A549 (cell line): ENCODE results near the gene FCHO2. TPM values are rescaled to one million over a fixed set of nuclear protein-coding genes. Genes with fewer than 3 reads are reported as not detected.

Source experiments
- ATAC-seq, 2 experiments: fragments of 200-7000 bp in 1 of 2; fragments of >200 bp in 1 of 2; cut with Nextera tagmentation in 1 of 2; cut with Tn5 transposase in 1 of 2; 3 replicates each; pipeline versions ENCODE4 v1.8.0 to v1.9.1; 2018 to 2020; ENCODE audit warnings: mild to moderate bottlenecking in 1 of 2, moderate library complexity in 1 of 2
- CTCF ChIA-PET: fragments of 300-600 bp; sonication (Branson Sonifier 250); formaldehyde crosslinking; extraction: SDS; loops from one replicate; lab custom pipeline; 2021; ENCODE audit warnings: antibody characterized with exemption, inconsistent platforms; lab: Yijun Ruan, JAX
- POLR2A ChIA-PET: fragments of 350-600 bp; formaldehyde crosslinking; extraction: SDS; loops from one replicate; lab custom pipeline; 2021; ENCODE audit warnings: antibody characterized with exemption, inconsistent platforms; lab: Yijun Ruan, JAX
- DNase-seq, 2 experiments: peaks; one replicate each; pipeline versions ENCODE4 v3.0.0 to v3.0.0-alpha.2; 2011 to 2016; ENCODE audit warnings: low read depth in 1 of 2, low spot score in 1 of 2
- FAIRE-seq: peaks from 2 replicates; lab custom pipeline; 2011; peaks lifted over from hg19 to GRCh38; lab: Jason Lieb, UNC
- H3K27ac ChIP-seq, 2 experiments: fragments of >200 bp; sonication (Bioruptor Twin); formaldehyde crosslinking; 3 replicates each; pipeline ENCODE4 v1.5.1; 2016 to 2017
- H3K4me1 ChIP-seq: fragments of >200 bp; sonication (Bioruptor Twin); formaldehyde crosslinking; 3 replicates; pipeline ENCODE4 v1.6.1; 2016
- H3K4me2 ChIP-seq: fragments of >200 bp; sonication (Bioruptor Twin); formaldehyde crosslinking; 3 replicates; pipeline ENCODE4 v1.6.1; 2016
- H3K4me3 ChIP-seq: fragments of >200 bp; sonication (Bioruptor Twin); formaldehyde crosslinking; 3 replicates; pipeline ENCODE4 v1.5.1; 2016
- H3K9me3 ChIP-seq: fragments of >200 bp; sonication (Bioruptor Twin); formaldehyde crosslinking; 3 replicates; pipeline ENCODE4 v1.6.1; 2016
- ATOH8 ChIP-seq: fragments of 250-450 bp; sonication (Bioruptor Pico); IDR thresholded peaks from 2 replicates; pipeline ENCODE4 v1.5.0; 2020; ENCODE audit warnings: low read depth, mild to moderate bottlenecking, moderate library complexity
- CEBPB ChIP-seq, 2 experiments: fragments of >200 bp in 1 of 2; sonication (Bioruptor Twin) in 1 of 2; formaldehyde crosslinking in 1 of 2; IDR thresholded peaks; 2 replicates each; pipeline ENCODE4 v1.6.1; 2012 to 2016
- CHD4 ChIP-seq: fragments of 200-600 bp; sonication (generic); IDR thresholded peaks from 2 replicates; pipeline ENCODE4 v1.6.1; 2016; ENCODE audit warnings: antibody characterized with exemption, mild to moderate bottlenecking, borderline replicate concordance
- EHF ChIP-seq: fragments of 250-450 bp; sonication (Bioruptor Pico); IDR thresholded peaks from 2 replicates; pipeline ENCODE4 v1.5.0; 2020; ENCODE audit warnings: mild to moderate bottlenecking
- EHMT2 ChIP-seq: fragments of 200-600 bp; sonication (generic); IDR thresholded peaks from 2 replicates; pipeline ENCODE4 v1.6.1; 2016; ENCODE audit warnings: antibody characterized with exemption, low read depth, mild to moderate bottlenecking, moderate library complexity
- EP300 ChIP-seq, 2 experiments: fragments of >200 bp; sonication (Bioruptor Twin); formaldehyde crosslinking; IDR thresholded peaks; 2 replicates in 1 of 2; 3 replicates in 1 of 2; pipeline ENCODE4 v1.6.1; 2016 to 2017
- FOSB ChIP-seq: fragments of 250-450 bp; sonication (Bioruptor Pico); IDR thresholded peaks from 2 replicates; pipeline ENCODE4 v1.5.0; 2020; ENCODE audit warnings: mild to moderate bottlenecking, moderate library complexity
- HDAC2 ChIP-seq: fragments of 200-600 bp; sonication (generic); IDR thresholded peaks from 2 replicates; pipeline ENCODE4 v1.6.1; 2016
- HOXA7 ChIP-seq: fragments of 250-450 bp; sonication (Bioruptor Pico); IDR thresholded peaks from 2 replicates; pipeline ENCODE4 v1.5.0; 2020; ENCODE audit warnings: mild to moderate bottlenecking, moderate library complexity
- HOXB13 ChIP-seq: fragments of 250-450 bp; sonication (Bioruptor Pico); IDR thresholded peaks from 2 replicates; pipeline ENCODE4 v1.5.0; 2020; ENCODE audit warnings: low read depth, mild to moderate bottlenecking, moderate library complexity
- NFE2L2 ChIP-seq: fragments of 150-350 bp; conservative IDR thresholded peaks from 2 replicates; pipeline ENCODE4 v1.6.1; 2014; ENCODE audit warnings: low read length
- NPAS2 ChIP-seq: fragments of 250-450 bp; sonication (Bioruptor Pico); IDR thresholded peaks from 2 replicates; pipeline ENCODE4 v1.8.0; 2022; ENCODE audit warnings: mild to moderate bottlenecking, moderate library complexity, borderline replicate concordance
- RAD21 ChIP-seq, 2 experiments: fragments of >200 bp in 1 of 2; sonication (Bioruptor Twin) in 1 of 2; formaldehyde crosslinking in 1 of 2; IDR thresholded peaks in 1 of 2; conservative IDR thresholded peaks in 1 of 2; 2 replicates in 1 of 2; 3 replicates in 1 of 2; pipeline ENCODE4 v1.6.1; 2012 to 2018; ENCODE audit warnings: inconsistent platforms in 1 of 2
- SREBF2 ChIP-seq: fragments of 450-650 bp; IDR thresholded peaks from 2 replicates; pipeline ENCODE4 v1.6.1; 2014; ENCODE audit warnings: mild to moderate bottlenecking, moderate library complexity
- TFCP2L1 ChIP-seq: fragments of 250-450 bp; sonication (Bioruptor Pico); IDR thresholded peaks from 2 replicates; pipeline ENCODE4 v1.5.0; 2021; ENCODE audit warnings: mild to moderate bottlenecking
- TP53 ChIP-seq: fragments of 250-450 bp; sonication (Bioruptor Pico); IDR thresholded peaks from 2 replicates; pipeline ENCODE4 v1.5.0; 2021; ENCODE audit warnings: mild to moderate bottlenecking, moderate library complexity
- ZFP36 ChIP-seq: fragments of 450-650 bp; IDR thresholded peaks from 2 replicates; pipeline ENCODE4 v1.6.1; 2014; ENCODE audit warnings: borderline replicate concordance; ENCODE audit not compliant: partially characterized antibody
- WGBS: methylation state at CpG from one replicate; pipeline ENCODE4 v1.1.6; 2017; ENCODE audit errors: missing lambda C conversion rate; 5-methylcytosine and 5-hydroxymethylcytosine counted together
- polyA plus RNA-seq, 4 experiments: library from polyadenylated mRNA; depleted of rRNA in 3 of 4; stranded (reverse); fragments of >200 nt; fragmentation: RNase III in 1 of 4; extraction: RNeasy Plus Mini Kit Qiagen cat#74134 plus additional on column Dnase treatment in 1 of 4; gene quantifications; 2 replicates in 3 of 4; 3 replicates in 1 of 4; pipeline ENCODE4 v1.2.3, GENCODE V29; 2011 to 2017

Gene FCHO2
- polyA plus RNA-seq, 2 of the 4 experiments (the other 2 are of a cell fraction), result 9.1 to 14.9 TPM

- DNase-seq (peak; percentile 40 to 41), FAIRE-seq (no peak), ATAC-seq (peak; percentile 75 to 91; a peak in 5 of 6 replicates)
- H3K4me2 ChIP-seq, result no peak overlapping the region
- no peak overlapping the region for H3K4me3 ChIP-seq
- WGBS, result 56% methylated on average over 6 of the region's 6 CpGs
- H3K27ac ChIP-seq, result no peak overlapping the region
- H3K9me3 ChIP-seq, result no peaks in the 10 kb centered on the region
- ChIA-PET CTCF (interaction anchor here (0.6 to 1.7 kb wide), 4 partner anchors 11 to 304 kb away, joined by 3 to 5 read pairs (median 3); no protein-coding TSS in a partner anchor), POLR2A (no interaction called here)
- no peak for TF ChIP-seq ZFP36
- peak in 1 of 2 experiments; percentile 6; a peak in 1 of 5 replicates for TF ChIP-seq RAD21 (conservative IDR thresholded peaks at IDR 0.05 in 1 of 2, IDR thresholded peaks at IDR 0.05 in 1 of 2)
- H3K4me1 ChIP-seq, result no peaks in the 10 kb centered on the region; the same call in 2 of the 3 replicates
Measured at GRCh38 chr5:73135429-73136054, 179.7 kb downstream of the FCHO2 start.

GRCh38 chr5:73136055-73136562, 180.3 kb downstream of the FCHO2 start:
- no peak for TF ChIP-seq ATOH8 (CRISPR knock-in tag)
- 79% methylated on average over 12 of the region's 15 CpGs for WGBS
- no peak overlapping the region for H3K4me2 ChIP-seq
- FAIRE-seq (no peak), DNase-seq (no peak), ATAC-seq (no peak; a peak in 1 of 6 replicates)
- ChIA-PET CTCF (interaction anchor here (1.6 to 1.7 kb wide), 2 partner anchors 66 to 80 kb away, joined by 3 to 5 read pairs; no protein-coding TSS in a partner anchor), POLR2A (no interaction called here)
- H3K4me1 ChIP-seq, result no peaks in the 10 kb centered on the region; the same call in 2 of the 3 replicates
- no peaks in the 10 kb centered on the region for H3K9me3 ChIP-seq
- no peak overlapping the region for H3K27ac ChIP-seq
- H3K4me3 ChIP-seq, result no peak overlapping the region

- 90% methylated on average over 10 of the region's 10 CpGs for WGBS
- Histone ChIP-seq H3K4me2 (no peak overlapping the region), H3K4me1 (no peaks in the 10 kb centered on the region), H3K4me3 (no peak overlapping the region), H3K27ac (no peak overlapping the region), H3K9me3 (no peaks in the 10 kb centered on the region)
- DNase-seq, result no peak
- no peak for FAIRE-seq
- ChIA-PET POLR2A (no interaction called here), CTCF (interaction anchor here (1.5 to 2.1 kb wide), 2 partner anchors 33 to 80 kb away, joined by 3 to 4 read pairs; no protein-coding TSS in a partner anchor)
- no peak for ATAC-seq
- TF ChIP-seq RAD21 (conservative IDR thresholded peaks at IDR 0.05 in 1 of 2, IDR thresholded peaks at IDR 0.05 in 1 of 2) (no peak), HDAC2 (no peak), HOXB13 (CRISPR knock-in tag) (no peak), EHMT2 (no peak), CHD4 (no peak), EP300 (IDR thresholded peaks at IDR 0.05) (no peak), NPAS2 (CRISPR knock-in tag) (no peak), NFE2L2 (no peak), SREBF2 (no peak), EHF (CRISPR knock-in tag) (no peak), TP53 (CRISPR knock-in tag) (no peak), TFCP2L1 (CRISPR knock-in tag) (no peak), HOXA7 (CRISPR knock-in tag) (no peak)
Measured at GRCh38 chr5:73137563-73138530, 182.0 kb downstream of the FCHO2 start.

GRCh38 chr5:73139485-73139884, 183.6 kb downstream of the FCHO2 start:
- ChIA-PET CTCF (interaction anchor here (2.0 kb wide), 1 partner anchor 55 kb away, joined by 4 read pairs; no protein-coding TSS in a partner anchor), POLR2A (no interaction called here)
- no peak overlapping the region for H3K4me3 ChIP-seq
- ATAC-seq, result no peak
- no peak overlapping the region for H3K27ac ChIP-seq
- no peaks in the 10 kb centered on the region for H3K4me1 ChIP-seq
- no peak overlapping the region for H3K4me2 ChIP-seq
- TF ChIP-seq FOSB (CRISPR knock-in tag), result no peak
- TF ChIP-seq CEBPB (IDR thresholded peaks at IDR 0.05), result no peak
- FAIRE-seq, result no peak
- 63% methylated on average over 3 of the region's 3 CpGs for WGBS
- no peak for DNase-seq
- no peaks in the 10 kb centered on the region for H3K9me3 ChIP-seq

Other genes starting within 250 kb of the FCHO2 start
- 286 and 350 TPM in 2 replicates for gene TNPO1, start 139.4 kb upstream of the FCHO2 start, polyA plus RNA-seq (2011; rRNA removed)
- gene TNPO1, start 139.4 kb upstream of the FCHO2 start, polyA plus RNA-seq (2017; fragmentation: RNase III; extraction: RNeasy Plus Mini Kit Qiagen cat#74134 plus additional on column Dnase treatment), result 199 to 253 TPM (median 231 TPM) in 3 replicates
- gene TMEM171, start 164.5 kb downstream of the FCHO2 start, polyA plus RNA-seq (2011; rRNA removed), result 1.5 and 1.7 TPM in 2 replicates
- 4.9 to 9.0 TPM (median 6.7 TPM) in 3 replicates for gene TMEM171, start 164.5 kb downstream of the FCHO2 start, polyA plus RNA-seq (2017; fragmentation: RNase III; extraction: RNeasy Plus Mini Kit Qiagen cat#74134 plus additional on column Dnase treatment)
- gene TMEM174, start 217.2 kb downstream of the FCHO2 start, polyA plus RNA-seq (2011; rRNA removed), result not detected in 2 replicates
- gene TMEM174, start 217.2 kb downstream of the FCHO2 start, polyA plus RNA-seq (2017; fragmentation: RNase III; extraction: RNeasy Plus Mini Kit Qiagen cat#74134 plus additional on column Dnase treatment), result not detected in 3 replicates